Vagina (tissue), 2 donors: ENCODE results near the gene KAZN.

Experiments used
- CTCF ChIP-seq, 3 experiments: fragments of 450-650 bp in 2 of 3; fragments of 200-600 bp in 1 of 3; sonication (generic) in 1 of 3; IDR thresholded peaks; one replicate each; pipeline ENCODE4 v1.5.1; 2017 to 2019; ENCODE audit warnings: antibody characterized with exemption in 3 of 3, mild to moderate bottlenecking in 2 of 3, moderate library complexity in 2 of 3
- POLR2A ChIP-seq, 2 donors: fragments of 450-650 bp; IDR thresholded peaks; one replicate each; pipeline ENCODE4 v1.6.1; 2017; ENCODE audit warnings: antibody characterized with exemption in 2 of 2, mild to moderate bottlenecking in 2 of 2, moderate library complexity in 2 of 2

- no peak for TF ChIP-seq POLR2A (IDR thresholded peaks at IDR 0.05)
- no peak for TF ChIP-seq CTCF (IDR thresholded peaks at IDR 0.05)
Observed at GRCh38 chr1:14699620-14700019, 101.1 kb downstream of the KAZN start.
